Upper lobe of left lung (tissue), 6 donors: ENCODE data around the gene SMG7. TPM values are rescaled to one million over a fixed set of nuclear protein-coding genes. Genes with fewer than 3 reads are reported as not detected.

Experiments
- ATAC-seq, 2 donors: fragments of 200-7000 bp; cut with Tn5 transposase; one replicate each; pipeline ENCODE4 v1.9.1; 2022; ENCODE audit warnings: mild to moderate bottlenecking in 2 of 2, moderate library complexity in 2 of 2; ENCODE audit not compliant: low FRiP score in 2 of 2
- DNase-seq, 2 donors: peaks; one replicate each; pipeline ENCODE4 v3.0.0-alpha.2; 2019 to 2020
- H3K27ac ChIP-seq, 4 donors: fragments of 200-600 bp; sonication (generic); one replicate each; pipeline ENCODE4 v1.5.1; 2016 to 2019
- H3K27me3 ChIP-seq, 4 donors: fragments of 200-600 bp; sonication (generic); one replicate each; pipeline ENCODE4 v1.5.1; 2017 to 2019
- H3K36me3 ChIP-seq, 4 donors: fragments of 200-600 bp; sonication (generic); one replicate each; pipeline ENCODE4 v1.5.1; 2016 to 2019
- H3K4me1 ChIP-seq, 4 donors: fragments of 200-600 bp; sonication (generic); one replicate each; pipeline ENCODE4 v1.5.1; 2018 to 2019
- H3K4me3 ChIP-seq, 4 donors: fragments of 200-600 bp; sonication (generic); one replicate each; pipeline ENCODE4 v1.5.1; 2017 to 2019; ENCODE audit warnings: mild to moderate bottlenecking in 2 of 4, moderate library complexity in 1 of 4
- H3K9me3 ChIP-seq, 4 donors: fragments of 200-600 bp; sonication (generic); one replicate each; pipeline ENCODE4 v1.5.1; 2018 to 2019
- EP300 ChIP-seq, 4 donors: sonication (generic); formaldehyde crosslinking; IDR thresholded peaks; one replicate each; pipeline ENCODE4 v1.5.1; 2017; ENCODE audit warnings: antibody characterized with exemption in 4 of 4, control low read depth in 2 of 4
- POLR2A ChIP-seq, 4 donors: fragments of 450-650 bp; IDR thresholded peaks; one replicate each; pipeline ENCODE4 v1.5.1; 2016 to 2017; ENCODE audit warnings: antibody characterized with exemption in 4 of 4, mild to moderate bottlenecking in 2 of 4
- POLR2AphosphoS5 ChIP-seq, 2 donors: sonication (generic); formaldehyde crosslinking; IDR thresholded peaks; one replicate each; pipeline ENCODE4 v1.5.1; 2017; ENCODE audit warnings: antibody characterized with exemption in 2 of 2
- WGBS, 2 donors: methylation state at CpG; one replicate each; pipeline ENCODE4 v1.1.5; 2017 to 2018; 5-methylcytosine and 5-hydroxymethylcytosine counted together
- total RNA-seq, 6 donors: library from RNA; depleted of rRNA in 4 of 6; stranded (reverse); fragments of >200 nt in 4 of 6; gene quantifications; one replicate each; pipeline versions ENCODE4 v1.1.0 to v1.2.1, GENCODE V29; 2016 to 2021
- TF ChIP-seq, protein P1 (sequence below), 6 experiments: fragments of 450-650 bp in 4 of 6; fragments of 200-600 bp in 2 of 6; sonication (generic) in 2 of 6; IDR thresholded peaks; one replicate each; pipeline ENCODE4 v1.5.1; 2016 to 2019; ENCODE audit warnings: antibody characterized with exemption in 6 of 6
- donor health status: DM: no; HTN: no; CAD: no; lungs with moderate emphysema.
- donor health status: DM: no; HTN: yes; CAD: no; lungs with severe emphysema.

Gene SMG7
- total RNA-seq, 6 donors from 2014 or later: 35.6 to 62.4 (median 50.5) TPM

DNA sequence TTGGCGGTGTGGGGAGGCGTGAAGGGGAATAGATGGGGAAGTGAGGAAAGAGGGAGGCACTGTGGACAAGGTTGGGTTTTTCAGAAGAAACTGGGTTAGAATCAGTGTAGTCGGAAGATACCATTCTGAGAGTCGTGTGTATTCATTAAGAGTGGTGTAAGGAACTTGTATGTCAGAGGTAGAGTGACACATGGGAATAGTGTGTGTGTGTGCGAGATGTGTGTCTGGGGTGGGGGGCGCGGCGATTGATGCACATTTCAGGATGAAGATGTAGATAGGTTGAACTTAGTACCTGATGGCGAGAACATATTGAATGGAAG lies 878 bp downstream of the SMG7 start:
- H3K4me3 ChIP-seq: peak overlapping the region; percentile 66 to 89 (median 86)
- 17 to 26% methylated on average over 9 of the region's 9 CpGs for WGBS, 2 donors
- TF ChIP-seq POLR2AphosphoS5 (IDR thresholded peaks at IDR 0.05): no peak
- TF ChIP-seq, protein P1, sequence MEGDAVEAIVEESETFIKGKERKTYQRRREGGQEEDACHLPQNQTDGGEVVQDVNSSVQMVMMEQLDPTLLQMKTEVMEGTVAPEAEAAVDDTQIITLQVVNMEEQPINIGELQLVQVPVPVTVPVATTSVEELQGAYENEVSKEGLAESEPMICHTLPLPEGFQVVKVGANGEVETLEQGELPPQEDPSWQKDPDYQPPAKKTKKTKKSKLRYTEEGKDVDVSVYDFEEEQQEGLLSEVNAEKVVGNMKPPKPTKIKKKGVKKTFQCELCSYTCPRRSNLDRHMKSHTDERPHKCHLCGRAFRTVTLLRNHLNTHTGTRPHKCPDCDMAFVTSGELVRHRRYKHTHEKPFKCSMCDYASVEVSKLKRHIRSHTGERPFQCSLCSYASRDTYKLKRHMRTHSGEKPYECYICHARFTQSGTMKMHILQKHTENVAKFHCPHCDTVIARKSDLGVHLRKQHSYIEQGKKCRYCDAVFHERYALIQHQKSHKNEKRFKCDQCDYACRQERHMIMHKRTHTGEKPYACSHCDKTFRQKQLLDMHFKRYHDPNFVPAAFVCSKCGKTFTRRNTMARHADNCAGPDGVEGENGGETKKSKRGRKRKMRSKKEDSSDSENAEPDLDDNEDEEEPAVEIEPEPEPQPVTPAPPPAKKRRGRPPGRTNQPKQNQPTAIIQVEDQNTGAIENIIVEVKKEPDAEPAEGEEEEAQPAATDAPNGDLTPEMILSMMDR (IDR thresholded peaks at IDR 0.05): no peak
- no peaks in the 10 kb centered on the region for H3K9me3 ChIP-seq
- DNase-seq (no peak), ATAC-seq (no peak)
- H3K4me1 ChIP-seq: peaks cover 20 to 39% (median 27%) of the 10 kb centered on the region in 4 donors
- no peaks in the 10 kb centered on the region for H3K27me3 ChIP-seq
- peak overlapping the region in 2 of 4 donors; percentile 94 to 96 for H3K27ac ChIP-seq
- H3K36me3 ChIP-seq: no peaks in the 10 kb centered on the region

GRCh38 chr1:183476081-183476480 lies 3.8 kb downstream of the SMG7 start:
- peaks cover 25 to 56% (median 49%) of the 10 kb centered on the region in 4 donors for H3K4me1 ChIP-seq
- no peak for ATAC-seq
- WGBS, 2 donors: 56 to 60% methylated on average over 3 of the region's 3 CpGs
- H3K27ac ChIP-seq: peak overlapping the region in 1 of 4 donors; percentile 1
- no peaks in the 10 kb centered on the region for H3K9me3 ChIP-seq
- DNase-seq: no peak
- TF ChIP-seq POLR2A (IDR thresholded peaks at IDR 0.05) (no peak), POLR2AphosphoS5 (IDR thresholded peaks at IDR 0.05) (no peak), EP300 (IDR thresholded peaks at IDR 0.05) (no peak)
- TF ChIP-seq, protein P1 (IDR thresholded peaks at IDR 0.05): no peak
- H3K4me3 ChIP-seq: no peak overlapping the region
- H3K36me3 ChIP-seq: no peaks in the 10 kb centered on the region
- no peaks in the 10 kb centered on the region for H3K27me3 ChIP-seq

- Histone ChIP-seq H3K4me3 (no peak overlapping the region), H3K27ac (no peak overlapping the region), H3K9me3 (no peaks in the 10 kb centered on the region), H3K4me1 (peaks cover 34 to 65% (median 56%) of the 10 kb centered on the region in 4 donors), H3K27me3 (no peaks in the 10 kb centered on the region), H3K36me3 (no peaks in the 10 kb centered on the region)
- TF ChIP-seq EP300 (IDR thresholded peaks at IDR 0.05): no peak
- TF ChIP-seq POLR2AphosphoS5 (IDR thresholded peaks at IDR 0.05): no peak
- 54 to 69% methylated on average over 3 of the region's 3 CpGs for WGBS, 2 donors
- ATAC-seq (no peak), DNase-seq (no peak)
Observed at GRCh38 chr1:183477986-183478781, 5.9 kb downstream of the SMG7 start.

DNA sequence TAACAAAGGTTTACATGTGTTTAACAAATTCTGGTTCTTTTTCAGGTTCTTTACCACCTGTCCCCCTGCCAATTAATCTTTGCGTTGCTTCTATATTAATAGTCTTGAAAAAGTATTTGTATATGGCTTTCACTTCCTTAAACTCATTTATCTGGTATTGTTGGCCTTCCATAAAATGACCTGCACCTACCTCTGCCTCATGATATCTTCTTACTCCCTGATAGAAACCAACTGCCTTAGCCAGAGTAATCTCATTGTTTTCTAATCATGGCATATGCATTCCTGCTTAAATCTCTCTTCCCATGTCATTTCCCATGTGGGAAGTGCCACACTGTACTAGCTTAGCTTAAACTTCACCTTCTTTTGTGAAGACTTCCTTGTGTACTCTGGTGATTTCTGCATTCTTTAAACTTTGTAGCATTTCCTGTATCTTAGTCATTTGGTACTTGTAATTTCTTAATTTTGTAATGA lies 8.7 kb downstream of the SMG7 start:
- no peaks in the 10 kb centered on the region for H3K9me3 ChIP-seq
- H3K4me3 ChIP-seq: no peak overlapping the region
- no peaks in the 10 kb centered on the region for H3K27me3 ChIP-seq
- TF ChIP-seq POLR2A (IDR thresholded peaks at IDR 0.05) (no peak), POLR2AphosphoS5 (IDR thresholded peaks at IDR 0.05) (no peak), EP300 (IDR thresholded peaks at IDR 0.05) (no peak)
- TF ChIP-seq, protein P1 (IDR thresholded peaks at IDR 0.05): no peak
- H3K36me3 ChIP-seq: no peaks in the 10 kb centered on the region
- 53 to 68% methylated on average over 1 of the region's 1 CpG for WGBS, 2 donors
- DNase-seq: no peak
- peak overlapping the region in 1 of 4 donors; percentile 29 for H3K27ac ChIP-seq
- H3K4me1 ChIP-seq: peaks cover 24 to 41% (median 39%) of the 10 kb centered on the region in 4 donors
- ATAC-seq: no peak

- WGBS, 2 donors: 80 to 94% methylated on average over 1 of the region's 1 CpG
- no peak overlapping the region for H3K27ac ChIP-seq
- TF ChIP-seq, protein P1 (IDR thresholded peaks at IDR 0.05): no peak
- TF ChIP-seq POLR2A (IDR thresholded peaks at IDR 0.05): no peak
- no peak for TF ChIP-seq EP300 (IDR thresholded peaks at IDR 0.05)
- no peak for TF ChIP-seq POLR2AphosphoS5 (IDR thresholded peaks at IDR 0.05)
- no peaks in the 10 kb centered on the region for H3K36me3 ChIP-seq
- no peaks in the 10 kb centered on the region for H3K9me3 ChIP-seq
- DNase-seq: no peak
- ATAC-seq: no peak
- peaks cover 13 to 34% (median 30%) of the 10 kb centered on the region in 4 donors for H3K4me1 ChIP-seq
- H3K4me3 ChIP-seq: no peak overlapping the region
- no peaks in the 10 kb centered on the region for H3K27me3 ChIP-seq
Observed at GRCh38 chr1:183483224-183483623, 10.9 kb downstream of the SMG7 start.
